Fibroblast of upper back skin (primary cell): ENCODE data around the gene PDE1C.

ENCODE experiments used
- DNase-seq: peaks from one replicate; pipeline ENCODE4 v3.0.0-alpha.2; 2013

PDE1C gene

GRCh38 chr7:31758755-31759154, 311.5 kb downstream of the PDE1C start:
- DNase-seq: no peak

GRCh38 chr7:31751726-31752125, 318.5 kb downstream of the PDE1C start:
- DNase-seq: no peak

GRCh38 chr7:31748084-31748483, 322.1 kb downstream of the PDE1C start:
- DNase-seq: no peak

GRCh38 chr7:31747553-31747952, 322.7 kb downstream of the PDE1C start:
- DNase-seq: no peak

GRCh38 chr7:31744294-31744874, 325.8 kb downstream of the PDE1C start:
- DNase-seq: peak; percentile 68

- no peak for DNase-seq
Observed at GRCh38 chr7:31741852-31742251, 328.4 kb downstream of the PDE1C start.

GRCh38 chr7:31735991-31736982, 333.9 kb downstream of the PDE1C start:
- DNase-seq: peak; percentile 60

GRCh38 chr7:31734456-31734855, 335.8 kb downstream of the PDE1C start:
- DNase-seq: peak; percentile 6

- DNase-seq: no peak
Observed at GRCh38 chr7:31729195-31729804, 340.9 kb downstream of the PDE1C start.

GRCh38 chr7:31724696-31725095, 345.5 kb downstream of the PDE1C start:
- no peak for DNase-seq

- no peak for DNase-seq
Observed at GRCh38 chr7:31720366-31720765, 349.8 kb downstream of the PDE1C start.

GRCh38 chr7:31716355-31716754, 353.9 kb downstream of the PDE1C start:
- no peak for DNase-seq

- no peak for DNase-seq
Observed at GRCh38 chr7:31710171-31710570, 360.0 kb downstream of the PDE1C start.

GRCh38 chr7:31707089-31707488, 363.1 kb downstream of the PDE1C start:
- no peak for DNase-seq

GRCh38 chr7:31705377-31705776, 364.8 kb downstream of the PDE1C start:
- DNase-seq: no peak

- DNase-seq: no peak
Observed at GRCh38 chr7:31702354-31702753, 367.9 kb downstream of the PDE1C start.
